ENCODE results near the gene ADAMTS2. TPM values are rescaled to one million over a fixed set of nuclear protein-coding genes. Genes with fewer than 3 reads are reported as not detected.

The ADAMTS2 gene
- total and polyA plus RNA-seq, 2 of the 8 experiments (the other 6 are each of a cell fraction or from before 2014, with no cell fraction given), result 6.6 to 7.3 TPM

DNA sequence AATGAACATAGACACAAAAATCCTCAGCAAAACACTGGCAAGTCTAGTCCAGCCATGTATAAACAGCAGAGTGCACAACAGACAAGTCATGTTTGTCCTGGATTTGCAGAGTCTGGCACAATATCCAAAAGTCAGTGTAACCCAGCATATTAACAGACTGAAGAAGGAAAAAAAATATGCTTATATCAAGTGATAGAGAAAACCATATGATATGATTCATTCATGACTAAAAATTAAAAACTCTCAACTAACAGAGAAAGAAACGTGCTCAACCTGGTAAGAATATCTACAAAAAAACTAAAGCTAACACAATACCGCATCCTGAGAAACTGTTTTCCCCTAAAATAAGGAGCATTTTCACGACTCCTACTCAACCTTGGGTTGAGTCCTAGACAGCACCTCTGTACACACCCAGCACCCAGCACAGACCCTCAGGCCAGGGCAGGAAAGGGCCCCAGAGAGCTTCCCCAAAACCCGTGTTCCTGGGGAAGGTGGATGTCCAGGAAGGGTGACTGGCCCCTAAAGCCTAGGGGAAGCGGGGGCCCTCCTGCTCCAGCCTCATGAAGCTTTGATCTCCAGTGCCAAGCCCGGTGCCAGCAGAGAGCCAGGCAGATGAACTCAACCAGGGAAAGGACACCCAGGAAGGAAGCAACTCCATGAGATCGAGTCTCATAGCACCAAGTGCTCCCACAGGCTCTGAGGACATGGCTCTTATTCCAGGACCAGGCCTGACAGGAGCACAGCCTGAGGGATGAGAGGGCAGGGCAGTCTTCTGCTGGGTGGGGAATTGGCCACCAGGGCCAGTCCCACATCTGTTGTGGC, 38.9 kb downstream of the ADAMTS2 start (continued):
- no peak for TF ChIP-seq FOSL1 (IDR thresholded peaks at IDR 0.05; ENCODE audit: insufficient read depth, low read depth, low read length)
- TF ChIP-seq CHD2 (IDR thresholded peaks at IDR 0.05; ENCODE audit: low read length), result no peak
- no peak for TF ChIP-seq TAF1 (IDR thresholded peaks at IDR 0.05; ENCODE audit: low read depth, low read length)
- no peak for TF ChIP-seq TAF7 (optimal IDR thresholded peaks at IDR 0.05; ENCODE audit: borderline replicate concordance, low read depth, low read length)
- TF ChIP-seq, protein P1, sequence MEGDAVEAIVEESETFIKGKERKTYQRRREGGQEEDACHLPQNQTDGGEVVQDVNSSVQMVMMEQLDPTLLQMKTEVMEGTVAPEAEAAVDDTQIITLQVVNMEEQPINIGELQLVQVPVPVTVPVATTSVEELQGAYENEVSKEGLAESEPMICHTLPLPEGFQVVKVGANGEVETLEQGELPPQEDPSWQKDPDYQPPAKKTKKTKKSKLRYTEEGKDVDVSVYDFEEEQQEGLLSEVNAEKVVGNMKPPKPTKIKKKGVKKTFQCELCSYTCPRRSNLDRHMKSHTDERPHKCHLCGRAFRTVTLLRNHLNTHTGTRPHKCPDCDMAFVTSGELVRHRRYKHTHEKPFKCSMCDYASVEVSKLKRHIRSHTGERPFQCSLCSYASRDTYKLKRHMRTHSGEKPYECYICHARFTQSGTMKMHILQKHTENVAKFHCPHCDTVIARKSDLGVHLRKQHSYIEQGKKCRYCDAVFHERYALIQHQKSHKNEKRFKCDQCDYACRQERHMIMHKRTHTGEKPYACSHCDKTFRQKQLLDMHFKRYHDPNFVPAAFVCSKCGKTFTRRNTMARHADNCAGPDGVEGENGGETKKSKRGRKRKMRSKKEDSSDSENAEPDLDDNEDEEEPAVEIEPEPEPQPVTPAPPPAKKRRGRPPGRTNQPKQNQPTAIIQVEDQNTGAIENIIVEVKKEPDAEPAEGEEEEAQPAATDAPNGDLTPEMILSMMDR (IDR thresholded peaks at IDR 0.05; ENCODE audit: control extremely low read depth in 1 of 3, insufficient read depth in 1 of 3, low read depth in 1 of 3, low read length in 3 of 3), result no peak
- no peak for TF ChIP-seq YY1 (IDR thresholded peaks at IDR 0.05; ENCODE audit: low read depth, low read length)
